Endothelial cell of umbilical vein (primary cell): ENCODE data around the gene FAM193A.

Source experiments
- CTCF ChIP-seq, 2 donors: IDR thresholded peaks; 1 replicate in 1 of 2; 2 replicates in 1 of 2; pipeline ENCODE4 v1.5.1; 2011; ENCODE audit warnings: low read length in 2 of 2, mild to moderate bottlenecking in 2 of 2, moderate library complexity in 2 of 2, control low read depth in 1 of 2, inconsistent platforms in 1 of 2, low read depth in 1 of 2; ENCODE audit not compliant: insufficient read depth in 1 of 2; ENCODE audit errors: extremely low read depth in 1 of 2
- EZH2 ChIP-seq: IDR thresholded peaks from 2 replicates; pipeline ENCODE4 v1.6.1; 2012; ENCODE audit warnings: borderline replicate concordance, low read depth, mild to moderate bottlenecking, moderate library complexity, low read length, inconsistent platforms; ENCODE audit not compliant: severe bottlenecking
- MYC ChIP-seq: IDR thresholded peaks from one replicate; pipeline ENCODE4 v1.6.1; 2011; ENCODE audit warnings: mild to moderate bottlenecking, low read depth, low read length
- POLR2A ChIP-seq: IDR thresholded peaks from 2 replicates; pipeline ENCODE4 v1.6.1; 2012; ENCODE audit warnings: low read depth, mild to moderate bottlenecking, control low read depth, low read length

GRCh38 chr4:2497324-2497723 is 39.1 kb upstream of the FAM193A start:
- no peak for TF ChIP-seq EZH2
- no peak for TF ChIP-seq CTCF (IDR thresholded peaks at IDR 0.05; ENCODE audit: extremely low read depth in 1 of 2, insufficient read depth in 1 of 2, low read depth in 1 of 2, low read length in 2 of 2)
- TF ChIP-seq POLR2A, result no peak
- TF ChIP-seq MYC, result no peak
